NCI-H226 (cell line): ENCODE data around the gene USP3.
"Not testable (repeated sequence)": the region's sequence is repeated elsewhere in the genome, so short reads cannot be mapped to it uniquely, and the experiment has no call there.

Experiments used
- DNase-seq: peaks from one replicate; pipeline ENCODE4 v3.0.0-alpha.2; 2015

USP3 gene

DNA sequence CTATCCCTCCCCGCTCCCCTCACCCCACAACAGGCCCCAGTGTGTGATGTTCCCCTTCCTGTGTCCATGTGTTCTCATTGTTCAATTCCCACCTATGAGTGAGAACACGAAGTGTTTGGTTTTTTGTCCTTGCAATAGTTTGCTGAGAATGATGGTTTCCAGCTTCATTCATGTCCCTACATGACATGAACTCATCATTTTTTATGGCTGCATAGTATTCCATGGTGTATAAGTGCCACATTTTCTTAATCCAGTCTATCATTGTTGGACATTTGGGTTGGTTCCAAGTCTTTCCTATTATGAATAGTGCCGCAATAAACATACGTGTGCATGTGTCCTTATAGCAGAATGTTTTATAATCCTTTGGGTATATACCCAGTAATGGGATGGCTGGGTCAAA is 112.8 kb downstream of the USP3 start:
- not testable (repeated sequence) for DNase-seq

DNA sequence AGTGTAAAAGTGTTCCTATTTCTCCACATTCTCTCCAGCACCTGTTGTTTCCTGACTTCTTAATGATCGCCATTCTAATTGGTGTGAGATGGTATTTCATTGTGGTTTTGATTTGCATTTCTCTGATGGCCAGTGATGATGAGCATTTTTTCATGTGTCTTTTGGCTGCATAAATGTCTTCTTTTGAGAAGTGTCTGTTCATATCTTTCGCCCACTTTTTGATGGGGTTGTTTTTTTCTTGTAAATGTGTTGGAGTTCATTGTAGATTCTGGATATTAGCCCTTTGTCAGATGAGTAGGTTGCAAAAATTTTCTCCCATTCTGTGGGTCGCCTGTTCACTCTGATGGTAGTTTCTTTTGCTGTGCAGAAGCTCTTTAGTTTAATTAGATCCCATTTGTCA is 113.2 kb downstream of the USP3 start:
- not testable (repeated sequence) for DNase-seq

DNA sequence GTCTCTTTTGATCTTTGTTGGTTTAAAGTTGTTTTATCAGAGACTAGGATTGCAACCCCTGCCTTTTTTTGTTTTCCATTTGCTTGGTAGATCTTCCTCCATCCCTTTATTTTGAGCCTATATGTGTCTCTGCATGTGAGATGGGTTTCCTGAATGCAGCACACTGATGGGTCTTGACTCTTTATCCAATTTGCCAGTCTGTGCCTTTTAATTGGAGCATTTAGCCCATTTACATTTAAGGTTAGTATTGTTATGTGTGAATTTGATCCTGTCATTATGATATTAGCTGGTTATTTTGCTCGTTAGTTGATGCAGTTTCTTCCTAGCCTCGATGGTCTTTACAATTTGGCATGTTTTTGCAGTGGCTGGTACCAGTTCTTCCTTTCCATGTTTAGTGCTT is 116.4 kb downstream of the USP3 start:
- not testable (repeated sequence) for DNase-seq

DNA sequence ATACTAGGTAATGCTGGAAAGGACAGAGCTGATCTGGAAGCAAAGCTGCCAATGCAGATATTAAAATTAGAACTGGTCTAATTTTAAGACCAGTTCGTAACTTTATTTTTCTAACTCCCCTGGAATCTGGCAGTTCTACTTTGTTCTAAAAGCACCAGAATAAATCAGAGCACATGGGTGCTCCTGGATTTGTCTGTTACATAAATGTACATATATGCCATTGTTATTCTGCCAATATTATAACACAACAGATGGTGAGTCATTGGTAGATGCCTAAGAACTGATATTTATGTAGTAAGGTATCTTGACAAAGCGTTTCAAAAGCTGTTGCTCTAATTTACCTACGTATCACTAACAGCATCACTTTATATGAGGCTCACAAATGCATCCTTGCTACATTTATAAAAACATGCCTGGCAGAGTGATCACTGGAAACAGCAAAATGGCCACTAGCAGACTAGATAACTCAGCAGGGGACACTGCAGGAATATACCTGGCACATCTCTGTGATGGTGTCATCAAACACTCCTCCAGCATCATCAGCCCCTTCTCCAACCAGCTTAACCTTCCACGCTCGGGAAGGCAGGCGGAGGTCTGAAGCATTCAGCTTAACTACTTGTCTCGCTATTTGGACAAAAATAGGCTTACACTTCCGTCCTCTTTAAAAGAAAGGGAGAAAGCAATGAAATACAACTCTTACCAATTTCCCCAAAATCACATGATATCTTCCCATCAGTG is 119.0 kb downstream of the USP3 start:
- DNase-seq: no peak

DNA sequence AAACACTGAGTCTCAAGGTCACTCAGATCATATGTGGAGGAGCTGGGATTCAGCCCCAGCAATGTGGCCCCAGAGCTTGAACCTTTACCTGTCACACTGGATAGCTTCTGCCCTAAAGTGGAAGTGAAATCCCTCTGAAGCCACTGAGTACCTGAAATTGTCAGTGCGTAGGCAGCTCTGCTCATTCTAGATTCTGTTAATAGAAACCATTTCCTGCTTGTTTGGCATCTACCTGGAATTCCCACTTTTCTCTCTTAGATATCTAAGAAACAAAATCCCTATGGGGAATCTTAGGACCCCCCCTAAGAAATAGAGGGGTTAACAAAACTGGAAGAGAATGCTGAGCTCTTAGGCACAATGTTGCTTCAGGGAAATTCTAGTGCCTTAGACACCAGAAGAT is 122.6 kb downstream of the USP3 start:
- DNase-seq: no peak

DNA sequence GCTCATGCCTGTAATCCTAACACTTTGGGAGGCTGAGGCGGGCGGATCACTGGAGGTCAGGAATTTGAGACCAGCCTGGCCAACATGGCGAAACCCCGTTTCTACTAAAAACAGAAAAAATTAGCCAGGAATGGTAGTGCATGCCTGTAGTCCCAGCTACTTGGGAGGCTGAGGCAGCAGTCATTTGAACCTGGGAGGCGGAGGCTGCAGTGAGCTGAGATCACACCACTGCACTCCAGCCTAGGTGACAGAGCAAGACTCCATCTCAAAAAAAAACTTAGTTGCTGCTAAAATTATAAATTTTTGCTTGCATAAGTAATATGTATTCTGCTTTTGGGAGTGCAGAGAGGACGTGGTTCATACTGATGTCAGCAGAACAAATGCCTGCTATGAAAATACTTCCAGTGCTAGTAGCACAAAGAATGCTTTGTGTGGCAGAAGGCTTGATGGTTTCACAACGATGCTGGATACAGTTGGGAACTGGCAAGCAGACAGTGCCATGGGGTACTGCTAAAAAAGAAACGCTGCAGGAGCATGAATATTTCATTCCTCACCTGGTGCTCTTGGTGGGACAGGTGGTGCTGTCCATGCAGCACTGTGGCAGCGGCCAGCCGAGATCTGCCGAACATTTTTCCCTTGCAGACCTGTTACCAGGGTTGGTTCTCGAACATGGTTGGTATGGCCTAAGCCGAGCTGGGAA is 123.9 kb downstream of the USP3 start:
- no peak for DNase-seq

DNA sequence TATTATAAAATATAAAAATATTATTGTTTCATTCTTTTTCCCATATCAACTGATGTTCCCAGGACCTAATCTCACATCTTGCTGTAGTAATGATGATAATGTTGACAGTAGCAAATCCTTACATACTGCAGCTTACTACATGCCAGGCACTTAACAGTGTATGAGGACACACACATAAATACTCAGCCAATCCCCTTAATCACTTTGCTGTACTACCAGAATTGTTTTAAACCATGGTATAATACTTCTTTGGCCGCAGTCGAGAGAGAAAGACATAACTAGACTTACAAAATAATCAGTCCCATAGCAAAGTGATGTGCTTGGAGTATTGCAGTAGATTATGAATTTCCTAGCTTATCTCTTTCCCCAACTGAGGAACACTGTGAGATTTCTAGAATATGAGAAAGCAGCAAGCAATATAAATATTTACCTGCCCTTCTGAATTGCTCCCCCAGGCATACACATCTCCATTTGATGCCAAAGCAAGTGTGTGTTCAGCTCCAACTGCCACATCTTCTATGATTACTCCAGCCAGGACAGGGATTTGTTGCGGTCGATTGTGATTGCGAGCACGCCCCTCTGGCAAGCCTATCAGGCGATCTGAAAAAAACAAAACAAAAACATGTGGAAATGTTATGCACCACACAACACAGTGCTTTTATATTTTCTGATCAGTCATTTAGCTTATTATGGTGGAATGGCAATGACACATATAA is 125.8 kb downstream of the USP3 start:
- no peak for DNase-seq

DNA sequence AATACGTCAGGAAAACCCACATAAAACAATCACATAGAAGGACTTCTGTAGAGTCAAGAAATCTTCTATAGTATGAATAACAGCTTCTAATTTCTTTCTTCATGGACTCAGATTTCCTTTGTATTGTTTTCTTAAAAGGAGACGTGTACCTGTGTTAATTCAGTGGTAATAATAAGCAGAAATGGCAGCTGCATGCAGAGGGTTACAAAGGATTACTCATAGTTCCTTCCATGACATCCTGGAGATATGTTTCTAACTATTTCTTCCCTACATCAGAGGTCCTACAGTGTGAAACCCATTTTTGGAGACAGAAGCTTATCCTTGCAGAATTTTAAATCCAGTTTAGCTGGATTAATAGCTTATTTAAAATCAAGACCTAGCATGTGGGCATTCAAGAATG is 128.9 kb downstream of the USP3 start:
- DNase-seq: no peak

GRCh38 chr15:63634154-63634553 is 129.8 kb downstream of the USP3 start:
- DNase-seq: no peak

DNA sequence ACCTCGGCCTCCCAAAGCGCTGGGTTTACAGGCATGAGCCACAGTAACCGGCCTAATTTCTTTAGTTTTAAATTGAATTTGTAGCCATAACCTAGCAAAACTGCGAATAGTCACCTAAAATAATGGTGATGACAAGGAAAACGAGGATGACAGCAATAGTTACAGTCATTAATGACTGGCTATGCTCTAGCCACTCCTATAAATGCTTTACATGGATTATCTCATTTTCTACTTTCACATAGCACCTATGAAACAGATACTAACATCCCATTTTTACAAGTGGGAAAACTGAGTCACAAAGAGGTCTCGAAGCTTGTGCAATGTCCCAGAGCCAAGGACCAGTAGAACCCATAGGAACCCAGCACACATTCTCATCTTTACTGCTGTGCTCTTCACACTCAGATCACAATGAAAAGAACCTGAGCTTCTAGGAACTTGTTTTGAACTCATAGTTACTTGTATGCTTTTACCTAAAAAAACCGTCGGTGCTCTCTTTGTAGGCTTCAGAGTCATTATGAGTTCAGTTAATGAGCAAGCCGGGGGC is 132.2 kb downstream of the USP3 start:
- no peak for DNase-seq

- DNase-seq: no peak
These were observed 134.4 kb downstream of the USP3 start for GRCh38 chr15:63638839-63639238.

DNA sequence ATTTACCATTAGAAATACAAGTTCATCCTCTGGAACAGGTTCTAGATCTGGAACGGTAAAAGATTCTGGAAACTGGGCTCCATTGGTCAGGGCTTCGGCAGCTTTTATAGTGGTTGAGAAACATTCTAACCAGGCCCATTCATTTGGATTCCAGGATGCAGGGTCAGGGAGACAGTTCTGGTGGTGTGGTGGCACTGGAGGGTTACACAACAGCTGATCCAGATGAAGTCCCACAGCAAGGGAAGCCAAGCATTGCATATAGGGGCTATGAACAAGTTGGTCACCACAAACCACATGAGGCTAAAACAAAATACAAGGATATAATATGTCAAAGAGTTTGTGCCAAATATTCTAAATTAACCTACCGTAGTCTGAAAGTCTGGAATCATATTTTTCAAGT is 135.8 kb downstream of the USP3 start:
- DNase-seq: no peak
